Measurements from ENCODE around the gene PLD6.

GRCh38 chr17:17180141-17180603, 26.0 kb downstream of the PLD6 start:
- TF ChIP-seq YY1 (IDR thresholded peaks at IDR 0.05; ENCODE audit: insufficient read depth, insufficient read length) (no peak), ZNF274 (IDR thresholded peaks at IDR 0.05; ENCODE audit: low read depth, low read length) (no peak)

All from NT2/D1 (cell line).